ENCODE measurements around the gene FAM171A1. TPM values are rescaled to one million over a fixed set of nuclear protein-coding genes. Genes with fewer than 3 reads are reported as not detected.

Gene FAM171A1
- total RNA-seq, 1 donor from 2014 or later = 86.1 TPM

- Mint-ChIP-seq H3K27ac (no peak overlapping the region), H3K36me3 (ENCODE audit: insufficient read depth) (peaks cover 39% of the 10 kb centered on the region), H3K9me3 (ENCODE audit: low read depth) (peaks cover 9% of the 10 kb centered on the region), H3K4me1 (ENCODE audit: low read depth) (peaks cover 5% of the 10 kb centered on the region), H3K27me3 (no peaks in the 10 kb centered on the region), H3K4me3 (ENCODE audit: low read depth) (no peak overlapping the region)
- DNase-seq (ENCODE audit: low spot score, unreplicated experiment) = no peak
- TF ChIP-seq CTCF (IDR thresholded peaks at IDR 0.05; ENCODE audit: unreplicated experiment) = no peak
Observed at GRCh38 chr10:15267496-15267895, 103.6 kb downstream of the FAM171A1 start.

DNA sequence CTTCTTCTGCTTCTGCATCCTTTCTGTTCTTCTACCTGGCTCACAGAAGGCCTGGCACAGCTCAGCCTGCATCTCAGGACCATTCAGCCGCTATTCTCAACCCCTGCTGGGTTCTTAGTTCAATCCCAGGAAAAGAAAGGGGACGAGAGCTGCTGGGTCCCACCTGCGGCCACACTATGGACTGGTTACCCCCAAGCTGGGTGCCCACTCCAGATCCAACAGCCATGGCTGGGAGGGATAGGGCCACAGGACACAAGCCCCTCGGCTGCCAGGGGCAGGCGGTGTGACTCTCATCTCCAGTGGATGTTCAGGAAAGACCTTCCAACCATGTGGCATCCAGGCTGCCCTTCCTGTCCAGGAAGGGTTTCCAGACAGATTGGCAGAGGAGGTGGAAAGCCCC is 105.0 kb downstream of the FAM171A1 start:
- no peak for TF ChIP-seq CTCF (IDR thresholded peaks at IDR 0.05; ENCODE audit: unreplicated experiment)
- peaks cover 30% of the 10 kb centered on the region for H3K36me3 Mint-ChIP-seq (ENCODE audit: insufficient read depth)
- H3K27me3 Mint-ChIP-seq = no peaks in the 10 kb centered on the region
- no peak overlapping the region for H3K4me3 Mint-ChIP-seq (ENCODE audit: low read depth)
- H3K27ac Mint-ChIP-seq = no peak overlapping the region
- peaks cover 4% of the 10 kb centered on the region for H3K4me1 Mint-ChIP-seq (ENCODE audit: low read depth)
- peaks cover 5% of the 10 kb centered on the region for H3K9me3 Mint-ChIP-seq (ENCODE audit: low read depth)
- no peak for DNase-seq (ENCODE audit: low spot score, unreplicated experiment)

- peaks cover 4% of the 10 kb centered on the region for H3K4me1 Mint-ChIP-seq (ENCODE audit: low read depth)
- no peak overlapping the region for H3K4me3 Mint-ChIP-seq (ENCODE audit: low read depth)
- H3K36me3 Mint-ChIP-seq (ENCODE audit: insufficient read depth) = peaks cover 26% of the 10 kb centered on the region
- peaks cover 3% of the 10 kb centered on the region for H3K9me3 Mint-ChIP-seq (ENCODE audit: low read depth)
- no peak overlapping the region for H3K27ac Mint-ChIP-seq
- no peak for TF ChIP-seq CTCF (IDR thresholded peaks at IDR 0.05; ENCODE audit: unreplicated experiment)
- no peaks in the 10 kb centered on the region for H3K27me3 Mint-ChIP-seq
- no peak for DNase-seq (ENCODE audit: low spot score, unreplicated experiment)
Observed at GRCh38 chr10:15265558-15265957, 105.5 kb downstream of the FAM171A1 start.

- peaks cover 26% of the 10 kb centered on the region for H3K36me3 Mint-ChIP-seq (ENCODE audit: insufficient read depth)
- peaks cover 4% of the 10 kb centered on the region for H3K4me1 Mint-ChIP-seq (ENCODE audit: low read depth)
- H3K4me3 Mint-ChIP-seq (ENCODE audit: low read depth) = no peak overlapping the region
- TF ChIP-seq CTCF (IDR thresholded peaks at IDR 0.05; ENCODE audit: unreplicated experiment) = no peak
- peaks cover 3% of the 10 kb centered on the region for H3K9me3 Mint-ChIP-seq (ENCODE audit: low read depth)
- DNase-seq (ENCODE audit: low spot score, unreplicated experiment) = no peak
- H3K27me3 Mint-ChIP-seq = no peaks in the 10 kb centered on the region
- H3K27ac Mint-ChIP-seq = no peak overlapping the region
Observed at GRCh38 chr10:15265056-15265455, 106.0 kb downstream of the FAM171A1 start.

GRCh38 chr10:15263657-15264323 is 107.3 kb downstream of the FAM171A1 start:
- no peak overlapping the region for H3K4me3 Mint-ChIP-seq (ENCODE audit: low read depth)
- peaks cover 4% of the 10 kb centered on the region for H3K4me1 Mint-ChIP-seq (ENCODE audit: low read depth)
- no peak for DNase-seq (ENCODE audit: low spot score, unreplicated experiment)
- H3K27me3 Mint-ChIP-seq = no peaks in the 10 kb centered on the region
- H3K9me3 Mint-ChIP-seq (ENCODE audit: low read depth) = no peaks in the 10 kb centered on the region
- H3K27ac Mint-ChIP-seq = no peak overlapping the region
- no peak for TF ChIP-seq CTCF (IDR thresholded peaks at IDR 0.05; ENCODE audit: unreplicated experiment)
- H3K36me3 Mint-ChIP-seq (ENCODE audit: insufficient read depth) = peaks cover 18% of the 10 kb centered on the region
